ENCODE results near the gene OPCML.

DNA sequence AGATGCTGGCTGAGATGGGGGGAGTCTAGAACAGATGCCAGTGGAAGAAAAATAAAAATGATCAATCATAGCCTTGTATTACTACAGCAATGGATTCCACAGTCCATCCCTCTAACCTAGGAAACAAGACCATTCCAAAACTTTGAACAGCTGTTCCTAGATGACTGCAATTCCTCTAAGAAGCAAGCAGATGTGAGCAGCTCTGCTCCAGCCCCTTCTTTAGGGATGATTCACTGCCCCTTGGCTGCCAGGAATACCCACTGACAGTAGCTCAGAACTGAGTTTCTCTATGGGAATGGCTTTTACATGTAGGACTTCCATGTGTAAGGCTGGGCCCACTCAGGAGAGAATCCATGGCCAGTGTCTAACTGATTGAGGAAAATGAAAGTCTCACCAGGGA lies 943.9 kb downstream of the OPCML start:
- TF ChIP-seq, protein P1, sequence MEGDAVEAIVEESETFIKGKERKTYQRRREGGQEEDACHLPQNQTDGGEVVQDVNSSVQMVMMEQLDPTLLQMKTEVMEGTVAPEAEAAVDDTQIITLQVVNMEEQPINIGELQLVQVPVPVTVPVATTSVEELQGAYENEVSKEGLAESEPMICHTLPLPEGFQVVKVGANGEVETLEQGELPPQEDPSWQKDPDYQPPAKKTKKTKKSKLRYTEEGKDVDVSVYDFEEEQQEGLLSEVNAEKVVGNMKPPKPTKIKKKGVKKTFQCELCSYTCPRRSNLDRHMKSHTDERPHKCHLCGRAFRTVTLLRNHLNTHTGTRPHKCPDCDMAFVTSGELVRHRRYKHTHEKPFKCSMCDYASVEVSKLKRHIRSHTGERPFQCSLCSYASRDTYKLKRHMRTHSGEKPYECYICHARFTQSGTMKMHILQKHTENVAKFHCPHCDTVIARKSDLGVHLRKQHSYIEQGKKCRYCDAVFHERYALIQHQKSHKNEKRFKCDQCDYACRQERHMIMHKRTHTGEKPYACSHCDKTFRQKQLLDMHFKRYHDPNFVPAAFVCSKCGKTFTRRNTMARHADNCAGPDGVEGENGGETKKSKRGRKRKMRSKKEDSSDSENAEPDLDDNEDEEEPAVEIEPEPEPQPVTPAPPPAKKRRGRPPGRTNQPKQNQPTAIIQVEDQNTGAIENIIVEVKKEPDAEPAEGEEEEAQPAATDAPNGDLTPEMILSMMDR (IDR thresholded peaks at IDR 0.05): no peak
- TF ChIP-seq POLR2A (IDR thresholded peaks at IDR 0.05): no peak

Data from transverse colon (tissue), 3 donors.